ENCODE results near the gene KRT75. TPM values are rescaled to one million over a fixed set of nuclear protein-coding genes. Genes with fewer than 3 reads are reported as not detected.

KRT75 gene
- total RNA-seq, 3 donors from 2014 or later (not counting 1 experiment from before 2014, with no cell fraction given), result not detected

- TF ChIP-seq CTCF (IDR thresholded peaks at IDR 0.05), result no peak
- DNase-seq, result no peak
- H3K4me3 ChIP-seq (ENCODE audit: low read length), result no peak overlapping the region
- intact Hi-C loops (cut with micrococcal nuclease), result no loop called here
- no peaks in the 10 kb centered on the region for H3K4me1 Mint-ChIP-seq
- no peaks in the 10 kb centered on the region for H3K9me3 Mint-ChIP-seq
- no peaks in the 10 kb centered on the region for H3K9me3 ChIP-seq (ENCODE audit: control insufficient read depth, insufficient read depth, low read length)
- peaks cover 32 to 52% of the 10 kb centered on the region in 2 donors for H3K27me3 Mint-ChIP-seq (ENCODE audit: low read depth in 2 of 2)
- ATAC-seq, result no peak
- no peak overlapping the region for H3K27ac Mint-ChIP-seq
- H3K27me3 ChIP-seq (ENCODE audit: control insufficient read depth, insufficient read depth, low read length), result peaks cover 2% of the 10 kb centered on the region
- no peak overlapping the region for H3K4me3 Mint-ChIP-seq
- H3K4me1 ChIP-seq (ENCODE audit: control insufficient read depth, insufficient read depth, low read length), result no peaks in the 10 kb centered on the region
- no peaks in the 10 kb centered on the region for H3K36me3 ChIP-seq (ENCODE audit: control insufficient read depth, insufficient read depth, low read length)
- H3K27ac ChIP-seq (ENCODE audit: low read length), result no peak overlapping the region
- WGBS (ENCODE audit: insufficient coverage), result 86% methylated on average over 6 of the region's 6 CpGs
- H3K36me3 Mint-ChIP-seq, result no peaks in the 10 kb centered on the region
These were observed 774 bp upstream of the KRT75 start for GRCh38 chr12:52434760-52435530.

GRCh38 chr12:52433501-52434080 is 580 bp downstream of the KRT75 start:
- Histone ChIP-seq H3K4me1 (ENCODE audit: control insufficient read depth, insufficient read depth, low read length) (no peaks in the 10 kb centered on the region), H3K27ac (ENCODE audit: low read length) (no peak overlapping the region), H3K9me3 (ENCODE audit: control insufficient read depth, insufficient read depth, low read length) (no peaks in the 10 kb centered on the region), H3K4me3 (ENCODE audit: low read length) (no peak overlapping the region), H3K27me3 (ENCODE audit: control insufficient read depth, insufficient read depth, low read length) (peaks cover 2% of the 10 kb centered on the region), H3K36me3 (ENCODE audit: control insufficient read depth, insufficient read depth, low read length) (no peaks in the 10 kb centered on the region)
- DNase-seq, result no peak
- Mint-ChIP-seq H3K9me3 (no peaks in the 10 kb centered on the region), H3K27ac (no peak overlapping the region), H3K4me3 (no peak overlapping the region), H3K36me3 (no peaks in the 10 kb centered on the region), H3K27me3 (ENCODE audit: low read depth in 2 of 2) (peaks cover 36 to 61% of the 10 kb centered on the region in 2 donors), H3K4me1 (no peaks in the 10 kb centered on the region)
- TF ChIP-seq CTCF (IDR thresholded peaks at IDR 0.05), result no peak
- intact Hi-C loops (cut with micrococcal nuclease), result no loop called here
- WGBS (ENCODE audit: insufficient coverage), result 95% methylated on average over 12 of the region's 12 CpGs
- ATAC-seq, result no peak

- no peak overlapping the region for H3K27ac ChIP-seq (ENCODE audit: low read length)
- H3K36me3 ChIP-seq (ENCODE audit: control insufficient read depth, insufficient read depth, low read length), result no peaks in the 10 kb centered on the region
- no peak for TF ChIP-seq CTCF (IDR thresholded peaks at IDR 0.05)
- intact Hi-C loops (cut with micrococcal nuclease), result no loop called here
- no peak for ATAC-seq
- peaks cover 2% of the 10 kb centered on the region for H3K27me3 ChIP-seq (ENCODE audit: control insufficient read depth, insufficient read depth, low read length)
- DNase-seq, result no peak
- Mint-ChIP-seq H3K27ac (no peak overlapping the region), H3K9me3 (no peaks in the 10 kb centered on the region), H3K4me1 (no peaks in the 10 kb centered on the region), H3K36me3 (no peaks in the 10 kb centered on the region), H3K27me3 (ENCODE audit: low read depth in 2 of 2) (peaks cover 37 to 64% of the 10 kb centered on the region in 2 donors), H3K4me3 (no peak overlapping the region)
- H3K4me1 ChIP-seq (ENCODE audit: control insufficient read depth, insufficient read depth, low read length), result no peaks in the 10 kb centered on the region
- H3K4me3 ChIP-seq (ENCODE audit: low read length), result no peak overlapping the region
- WGBS (ENCODE audit: insufficient coverage), result 95% methylated on average over 6 of the region's 6 CpGs
- no peaks in the 10 kb centered on the region for H3K9me3 ChIP-seq (ENCODE audit: control insufficient read depth, insufficient read depth, low read length)
These were observed 1.5 kb downstream of the KRT75 start for GRCh38 chr12:52432559-52433207.

Measured in natural killer cell (primary cell).